T-helper 2 cell (primary cell): Measurements from ENCODE around the gene ARHGAP26.

Experiments
- DNase-seq, 5 experiments: peaks; one replicate each; pipeline versions ENCODE4 v3.0.0 to v3.0.0-alpha.2; 2012 to 2022

ARHGAP26 gene

DNA sequence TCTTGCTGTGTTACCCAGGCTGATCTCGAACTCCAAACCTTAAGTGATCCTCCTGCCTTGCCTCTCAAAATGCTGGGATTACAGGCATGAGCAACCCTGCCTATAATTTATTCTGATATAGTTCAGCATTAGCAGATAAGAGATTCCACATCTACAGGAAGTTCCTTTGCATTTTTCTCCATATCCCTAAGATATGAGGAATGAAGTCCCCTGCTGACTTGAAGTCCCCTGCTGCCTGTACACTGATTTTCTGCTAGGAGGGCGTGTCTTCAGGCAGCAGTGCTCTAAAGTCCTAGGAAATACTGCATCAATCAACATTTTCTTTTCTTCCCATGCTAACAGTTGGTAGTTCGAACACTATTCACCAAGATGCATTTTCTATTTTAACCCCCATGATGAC, 105.8 kb downstream of the ARHGAP26 start:
- no peak for DNase-seq

DNA sequence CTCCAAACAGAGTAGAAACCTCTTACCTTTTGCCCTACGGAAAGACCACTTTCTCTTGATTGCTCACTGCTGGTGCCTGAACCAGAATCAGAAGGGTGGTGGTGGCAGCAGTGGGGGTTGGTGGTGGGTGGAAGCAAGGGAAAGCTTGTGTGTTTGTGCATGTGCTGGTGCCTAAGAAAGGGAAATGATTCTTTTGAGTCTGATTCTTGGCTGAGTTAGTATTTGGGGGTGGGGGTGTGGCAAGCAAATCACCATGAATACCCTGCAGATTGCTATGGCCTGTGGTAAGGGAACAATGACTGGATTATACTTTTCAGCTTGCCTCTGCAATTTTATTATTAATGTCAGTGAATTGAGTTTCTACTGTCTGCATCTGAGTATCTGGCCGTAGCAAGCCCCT, 106.6 kb downstream of the ARHGAP26 start:
- no peak for DNase-seq

- no peak for DNase-seq
Observed at GRCh38 chr5:142878111-142878510, 107.9 kb downstream of the ARHGAP26 start.

DNA sequence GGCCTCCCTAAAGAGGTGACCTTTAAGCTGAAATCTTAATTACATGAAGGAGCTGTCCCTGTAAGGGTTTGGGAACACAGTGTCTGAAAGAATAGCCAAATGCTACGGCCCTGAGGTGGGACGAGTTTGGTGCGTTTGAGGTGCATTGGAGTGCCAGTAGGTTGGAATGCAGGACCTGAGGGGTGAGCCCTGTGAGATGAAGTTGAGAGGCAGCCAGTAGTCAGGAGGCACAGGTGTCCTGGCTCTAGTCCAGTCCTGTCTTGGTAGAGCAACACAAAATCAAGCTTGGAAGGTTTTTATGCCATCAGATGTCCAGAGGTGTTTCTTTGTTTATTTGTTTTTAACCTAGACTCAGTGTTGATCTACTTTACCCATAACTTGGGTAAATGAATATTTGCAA, 108.5 kb downstream of the ARHGAP26 start:
- DNase-seq = no peak

DNA sequence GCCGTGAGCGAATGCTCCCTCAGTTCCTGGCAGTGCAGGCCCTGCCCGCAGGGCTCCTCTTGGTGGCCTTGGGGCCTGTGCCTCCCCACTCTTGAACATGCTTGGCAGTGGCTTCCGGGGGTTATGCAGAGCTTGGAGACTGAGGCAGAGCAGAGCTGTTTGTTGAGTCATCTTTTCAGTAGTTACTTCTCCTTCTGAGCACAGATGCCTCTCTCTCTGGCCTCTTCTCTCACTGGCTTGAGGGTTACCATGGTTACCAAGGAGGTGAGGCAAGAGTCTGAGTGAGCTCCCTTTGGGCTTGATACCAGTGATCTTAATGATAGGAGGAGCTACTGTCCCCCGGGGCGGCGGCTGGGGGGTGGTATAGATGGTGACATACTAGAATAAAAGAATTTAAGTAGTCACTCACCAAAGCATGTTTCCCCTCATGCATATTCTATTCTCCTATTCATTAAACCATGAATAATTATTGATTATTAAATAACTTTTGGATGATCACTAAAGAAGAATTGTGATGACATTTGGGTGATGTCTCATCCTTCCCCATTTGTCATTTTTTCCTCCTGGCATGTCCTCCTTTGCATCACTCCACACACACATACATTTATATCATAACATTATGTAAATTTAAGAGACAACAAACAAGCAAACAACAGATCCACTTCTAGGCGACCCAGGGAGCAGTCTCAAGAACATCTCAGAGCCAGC, 111.1 kb downstream of the ARHGAP26 start:
- DNase-seq = peak in 1 of 5 experiments; percentile 19

- no peak for DNase-seq
Observed at GRCh38 chr5:142881784-142882126, 111.6 kb downstream of the ARHGAP26 start.

DNA sequence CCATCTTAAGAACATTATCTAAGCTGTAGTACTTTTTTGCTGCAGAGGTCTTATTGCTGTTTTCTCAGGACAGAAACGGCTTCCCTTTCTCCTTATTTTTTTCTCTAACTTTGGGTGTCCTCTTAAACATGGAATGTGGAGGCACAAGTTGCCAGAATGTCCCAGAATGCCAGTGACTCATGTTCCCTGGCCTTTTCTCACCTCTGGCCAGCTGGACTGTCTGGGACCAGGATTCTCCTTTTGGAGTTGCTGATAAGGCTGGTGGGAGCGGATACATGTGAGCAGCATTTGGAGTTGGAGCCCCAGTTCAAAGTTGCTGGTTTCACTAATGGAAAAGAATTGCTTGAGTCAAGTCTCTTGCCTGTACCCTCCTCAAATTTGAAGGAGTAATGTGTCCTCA, 112.8 kb downstream of the ARHGAP26 start:
- no peak for DNase-seq

DNA sequence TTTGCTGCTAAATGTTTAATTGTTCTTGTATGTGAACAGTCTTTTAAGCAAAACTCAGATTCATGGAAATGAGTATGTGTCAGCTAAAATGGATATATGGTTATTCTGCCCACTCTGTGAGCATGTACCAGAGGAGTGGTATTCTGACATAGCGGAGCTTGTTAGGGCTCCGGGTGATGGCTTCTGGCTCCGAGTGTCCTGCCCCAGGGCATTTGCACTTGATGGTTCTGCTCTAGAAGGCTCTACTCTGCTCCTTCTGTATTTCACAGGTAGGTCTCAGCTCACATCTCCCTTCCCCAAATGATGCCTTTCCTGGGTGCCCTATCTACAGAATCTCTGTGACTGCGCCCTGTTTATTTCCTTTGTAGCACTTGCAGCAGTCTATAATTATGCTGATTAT, 113.3 kb downstream of the ARHGAP26 start:
- peak in 1 of 5 experiments; percentile 37 for DNase-seq

DNA sequence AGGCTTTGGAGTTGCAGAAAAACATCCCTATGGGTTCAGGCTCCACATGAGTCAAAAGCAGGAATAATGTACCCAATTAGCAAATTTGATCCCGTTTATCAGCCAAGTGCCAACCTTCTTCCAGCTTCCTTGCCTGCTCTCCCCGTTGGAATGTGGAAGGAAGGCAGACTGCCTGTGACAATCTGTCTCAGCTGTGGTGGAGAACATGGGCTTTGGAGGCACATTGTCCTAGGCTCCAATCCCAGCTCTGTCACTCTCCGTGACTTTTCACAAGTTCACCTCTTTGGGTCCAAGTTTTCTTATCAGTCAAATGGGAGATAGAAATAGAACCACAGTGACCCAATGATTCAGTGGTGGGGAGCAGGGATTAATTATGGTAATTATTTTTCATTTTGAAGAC, 113.9 kb downstream of the ARHGAP26 start:
- DNase-seq = no peak

DNA sequence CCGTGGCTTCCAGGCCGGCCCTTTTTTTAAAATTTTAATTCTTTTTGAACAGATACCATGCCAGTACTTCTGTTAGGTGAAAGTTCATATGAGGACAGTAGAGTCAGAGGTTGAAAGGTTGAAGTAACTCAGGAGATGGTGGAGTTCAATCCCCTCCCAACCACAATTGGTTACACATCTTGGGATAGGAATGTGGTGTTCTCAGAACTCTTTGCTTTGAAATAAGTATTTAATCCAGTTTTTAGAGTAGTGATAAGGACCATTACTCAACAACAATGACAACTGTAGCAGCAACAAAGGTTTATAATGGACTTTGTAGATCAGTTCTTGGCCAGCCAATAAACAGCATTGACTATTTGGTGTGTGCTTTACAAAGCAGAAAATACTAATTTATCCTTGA, 116.0 kb downstream of the ARHGAP26 start:
- DNase-seq = no peak

DNA sequence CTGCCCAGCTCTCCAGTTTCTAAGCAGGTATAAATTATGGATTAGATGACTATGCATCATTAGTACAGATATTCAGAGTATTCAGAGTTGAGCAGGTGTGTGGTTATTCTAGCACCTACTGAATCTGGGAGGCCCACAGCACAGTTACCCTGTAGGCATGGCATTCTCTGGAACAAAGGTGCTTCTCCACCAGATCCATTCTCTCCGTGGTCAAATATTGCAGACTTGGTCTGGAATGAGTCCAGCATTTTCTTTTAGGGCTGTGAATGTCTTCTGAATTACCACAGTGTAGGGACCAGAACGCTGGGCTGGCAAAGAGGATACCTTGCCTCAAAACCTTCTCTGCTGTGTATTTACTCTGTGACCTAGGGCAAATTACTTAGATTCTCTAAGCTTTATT, 116.8 kb downstream of the ARHGAP26 start:
- no peak for DNase-seq

GRCh38 chr5:142888469-142889085, 118.4 kb downstream of the ARHGAP26 start:
- peak in 1 of 5 experiments; percentile 17 for DNase-seq

DNA sequence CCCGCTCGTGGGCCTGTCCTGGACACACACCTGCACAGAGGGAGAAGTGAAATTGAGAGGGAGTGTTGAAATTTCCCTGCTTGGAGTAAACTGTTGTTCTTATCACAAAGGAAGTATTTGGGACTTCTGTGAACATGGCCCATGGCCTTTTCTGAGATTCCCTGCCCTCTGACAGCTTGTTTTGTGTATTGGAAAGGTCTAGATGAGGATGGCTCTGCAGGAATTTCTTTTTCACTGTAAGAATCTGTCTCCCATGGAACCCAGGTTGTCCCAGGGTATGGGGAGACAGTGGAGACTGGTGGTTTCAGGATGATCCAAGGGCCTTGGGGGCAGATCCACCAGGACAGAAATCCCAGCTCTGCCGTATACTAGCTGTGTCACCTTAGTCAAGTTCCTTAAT, 121.8 kb downstream of the ARHGAP26 start:
- no peak for DNase-seq

GRCh38 chr5:142894315-142894714, 124.1 kb downstream of the ARHGAP26 start:
- no peak for DNase-seq

GRCh38 chr5:142894749-142895148, 124.6 kb downstream of the ARHGAP26 start:
- no peak for DNase-seq

DNA sequence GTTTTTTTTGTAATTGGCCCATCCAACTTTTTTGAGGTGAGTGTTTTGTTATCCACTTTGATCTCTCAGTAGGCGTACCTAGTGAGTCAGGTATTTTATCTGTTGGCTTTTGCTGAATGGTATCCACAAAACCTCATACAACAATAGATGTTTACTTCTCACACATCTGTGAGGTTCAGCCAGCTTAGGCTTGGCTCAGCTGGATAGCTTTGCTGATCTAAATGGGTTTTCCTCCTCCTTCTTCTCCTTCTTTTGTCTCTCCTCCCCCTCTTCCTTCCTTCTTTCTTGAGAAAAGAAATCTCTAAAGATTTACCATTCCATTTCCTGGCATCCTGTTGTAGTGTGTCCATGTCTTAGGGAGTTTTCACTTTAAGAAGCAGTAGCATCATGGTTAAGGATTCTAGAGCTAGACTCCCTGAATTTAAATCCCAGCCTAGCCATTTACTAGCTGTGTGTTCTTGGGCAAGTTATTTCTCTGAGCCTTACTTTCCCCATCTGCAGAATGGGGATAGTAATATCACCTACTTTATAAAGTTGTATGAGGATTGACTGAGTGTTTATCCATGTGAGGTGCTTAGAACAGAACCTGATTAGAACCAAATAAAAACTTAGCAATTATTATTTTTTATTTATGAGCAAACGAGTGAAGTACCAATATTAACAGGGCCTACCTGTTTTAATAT, 126.3 kb downstream of the ARHGAP26 start:
- no peak for DNase-seq

- DNase-seq = no peak
Observed at GRCh38 chr5:142897328-142897727, 127.2 kb downstream of the ARHGAP26 start.

DNA sequence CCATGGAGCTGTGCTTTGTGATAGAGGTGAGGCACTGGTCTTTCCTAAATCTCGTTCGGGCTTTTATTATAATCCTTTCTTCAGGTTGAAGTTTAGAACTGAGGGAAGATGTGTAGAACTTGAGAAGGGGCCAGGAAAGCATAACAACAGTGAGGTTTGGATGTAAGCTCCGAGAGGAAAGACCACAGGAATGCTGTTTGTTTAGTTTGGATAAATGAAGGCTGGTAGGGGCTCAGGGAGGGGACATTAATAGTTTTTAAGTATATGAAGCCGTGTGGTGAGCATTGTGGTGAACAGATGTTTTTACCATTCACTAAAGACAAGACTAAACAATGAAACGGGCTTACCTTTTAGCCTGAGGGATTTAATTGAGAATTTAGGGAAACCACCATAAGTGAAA, 130.8 kb downstream of the ARHGAP26 start:
- no peak for DNase-seq

GRCh38 chr5:142901476-142902185, 131.5 kb downstream of the ARHGAP26 start:
- no peak for DNase-seq

DNA sequence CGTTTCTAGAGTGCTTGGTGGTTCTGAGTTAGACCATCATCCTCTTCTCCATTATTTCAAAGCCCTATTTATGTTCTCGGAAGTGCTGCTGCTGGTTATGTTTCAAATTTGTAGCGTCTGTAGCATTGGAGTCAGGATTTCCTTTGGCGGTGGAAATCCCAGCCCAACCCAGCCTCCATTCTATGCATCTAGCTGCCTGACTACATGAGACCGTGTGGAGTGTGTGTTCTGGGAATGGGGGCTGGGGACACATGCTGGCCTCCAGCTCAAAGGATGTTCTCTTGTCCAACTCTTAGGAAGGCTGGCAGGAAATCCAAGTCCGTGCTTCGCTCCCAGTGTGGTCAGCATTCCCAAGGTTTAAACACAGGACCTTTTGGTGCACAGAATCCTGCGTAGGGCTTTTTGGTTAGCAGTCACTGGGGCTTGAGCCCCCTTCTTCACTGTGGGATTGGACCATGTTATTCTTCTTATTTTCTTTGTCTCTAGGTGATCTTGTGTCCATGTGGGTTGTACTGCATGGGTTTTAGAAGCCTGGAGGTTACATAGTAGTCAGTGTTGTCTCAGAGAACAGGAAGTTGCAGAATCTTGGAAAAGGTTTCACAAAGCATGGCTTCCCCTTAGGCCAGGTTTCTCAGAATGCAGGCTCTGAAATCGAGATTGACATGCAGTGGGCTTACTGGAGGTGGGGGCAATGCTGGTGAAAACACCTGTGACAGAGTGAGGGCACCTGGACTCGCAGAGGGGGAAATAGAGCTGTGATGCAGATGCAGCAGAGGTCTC, 132.2 kb downstream of the ARHGAP26 start:
- no peak for DNase-seq

DNA sequence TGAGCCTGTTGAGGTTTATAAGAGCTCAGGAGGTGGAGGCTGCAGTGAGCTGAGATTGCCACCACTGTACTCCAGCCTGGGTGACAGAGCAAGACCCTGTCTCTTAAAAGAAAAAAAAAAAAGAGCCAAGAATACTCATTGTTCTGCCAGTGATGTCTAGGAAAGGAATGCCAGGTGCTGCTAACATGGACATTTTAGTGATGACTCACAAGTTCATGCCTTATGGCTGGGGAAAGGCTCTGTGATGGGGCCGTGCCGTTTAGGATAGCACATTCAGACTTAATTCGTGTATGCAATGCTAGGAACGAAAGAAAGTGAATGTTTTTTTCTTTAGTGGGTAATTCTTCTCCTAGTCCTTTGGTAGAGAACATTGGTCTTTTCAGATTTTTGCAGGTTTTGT, 134.2 kb downstream of the ARHGAP26 start:
- no peak for DNase-seq

DNA sequence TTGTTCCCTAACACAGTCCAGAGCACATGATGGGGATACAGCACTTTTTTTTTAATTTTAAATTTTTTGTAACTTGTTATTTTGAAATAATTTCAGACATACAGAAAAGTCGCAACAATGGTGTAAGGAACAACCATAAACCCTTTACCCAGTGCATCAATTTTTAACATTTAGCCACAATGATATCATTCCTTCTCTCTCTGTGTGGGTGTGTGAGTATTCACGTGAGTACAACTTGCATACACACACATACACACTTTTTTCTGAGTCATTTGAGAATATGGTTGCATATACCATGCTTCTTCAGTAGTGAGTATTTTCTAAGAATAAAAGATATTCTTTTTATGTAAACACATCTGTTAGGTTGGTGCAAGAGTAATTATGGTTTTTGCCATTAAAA, 135.2 kb downstream of the ARHGAP26 start:
- DNase-seq = no peak
